HCT116 (cell line): Measurements from ENCODE around the gene ZNF625. TPM values are rescaled to one million over a fixed set of nuclear protein-coding genes. Genes with fewer than 3 reads are reported as not detected.

Experiments
- ATAC-seq: fragments of 200-7000 bp; cut with Tn5 transposase; 2 replicates; pipeline ENCODE4 v1.9.1; 2020; ENCODE audit warnings: mild to moderate bottlenecking, moderate library complexity
- BruUV-seq: library from RNA; stranded (reverse); fragments of 400-500 nt; replicated peaks from 2 replicates; lab custom pipeline; 2021; lab: Mats Ljungman, UMichigan
- CTCF ChIA-PET: fragments of 300-600 bp; sonication (Branson Sonifier 250); formaldehyde crosslinking; loops from one replicate; lab custom pipeline; 2021; ENCODE audit warnings: antibody characterized with exemption; lab: Charles Lee
- POLR2A ChIA-PET: fragments of 300-600, 350-600 bp; sonication (Branson Sonifier 250); formaldehyde crosslinking; loops from one replicate; lab custom pipeline; 2021; ENCODE audit warnings: antibody characterized with exemption; lab: Charles Lee
- RAD21 ChIA-PET, 2 experiments: fragments of 300-600 bp; sonication (Branson Sonifier 250); formaldehyde crosslinking; loops; one replicate each; lab custom pipeline; 2023; ENCODE audit warnings: low total read pairs in 2 of 2; ENCODE audit not compliant: uncharacterized antibody in 2 of 2, unreplicated experiment in 2 of 2, low non-redundant PET in 1 of 2; lab: Charles Lee
- DNase-seq: peaks from one replicate; pipeline ENCODE4 v3.0.0-alpha.2; 2010; ENCODE audit warnings: low read depth, low spot score
- H2AFZ ChIP-seq: fragments of 200-600 bp; shearing (Covaris generic), sonication (generic); 2 replicates; pipeline ENCODE4 v1.6.1; 2017; ENCODE audit warnings: low read depth, mixed run types, mixed read lengths, antibody characterized with exemption, low read length; ENCODE audit not compliant: poor library complexity, severe bottlenecking
- H3K27ac ChIP-seq: 2 replicates; pipeline ENCODE4 v1.5.1; 2012; ENCODE audit warnings: low read depth, low read length
- H3K27me3 ChIP-seq: fragments of 200-600 bp; sonication (generic); 2 replicates; pipeline ENCODE4 v1.6.1; 2016; ENCODE audit warnings: mixed run types, low read length, mixed read lengths; ENCODE audit not compliant: insufficient read depth
- H3K36me3 ChIP-seq, 2 experiments: fragments of 200-500 bp in 1 of 2; fragments of 200-600 bp in 1 of 2; sonication (Bioruptor generic) in 1 of 2; sonication (generic) in 1 of 2; 2 replicates each; pipeline versions ENCODE4 v1.5.1 to v1.6.1; 2014 to 2016; ENCODE audit warnings: low read length in 2 of 2, inconsistent platforms in 1 of 2, mixed read lengths in 1 of 2, mixed run types in 1 of 2; ENCODE audit not compliant: insufficient read depth in 2 of 2, control insufficient read depth in 1 of 2
- H3K4me1 ChIP-seq, 2 experiments: fragments of 200-600 bp in 1 of 2; sonication (generic) in 1 of 2; 2 replicates each; pipeline versions ENCODE4 v1.5.1 to v1.6.1; 2012 to 2017; ENCODE audit warnings: low read length in 2 of 2, inconsistent platforms in 1 of 2, mild to moderate bottlenecking in 1 of 2, mixed read lengths in 1 of 2, mixed run types in 1 of 2, moderate library complexity in 1 of 2; ENCODE audit not compliant: insufficient read depth in 2 of 2, control insufficient read depth in 1 of 2
- H3K4me2 ChIP-seq: fragments of 200-600 bp; sonication (generic); 2 replicates; pipeline ENCODE4 v1.6.1; 2017; ENCODE audit warnings: mixed run types, low read length, mixed read lengths
- H3K4me3 ChIP-seq, 2 experiments: fragments of 200-600 bp in 1 of 2; sonication (generic) in 1 of 2; replicated peaks in 1 of 2; 2 replicates each; pipeline ENCODE4 v1.5.1; 2011 to 2016; ENCODE audit warnings: low read length in 2 of 2, control low read depth in 1 of 2, low read depth in 1 of 2, mild to moderate bottlenecking in 1 of 2, mixed read lengths in 1 of 2, mixed run types in 1 of 2
- H3K79me2 ChIP-seq: fragments of 200-600 bp; sonication (generic); 2 replicates; pipeline ENCODE4 v1.6.1; 2017; ENCODE audit warnings: mild to moderate bottlenecking, mixed run types, low read length, moderate library complexity, mixed read lengths; ENCODE audit not compliant: insufficient read depth
- H3K9ac ChIP-seq: fragments of 200-600 bp; sonication (generic); 2 replicates; pipeline ENCODE4 v1.6.1; 2016; ENCODE audit warnings: low read length, mixed read lengths
- H3K9me2 ChIP-seq: fragments of 200-600 bp; sonication (generic), shearing (Covaris generic); 2 replicates; pipeline ENCODE4 v1.6.1; 2017; ENCODE audit warnings: mixed run types, mild to moderate bottlenecking, moderate library complexity; ENCODE audit not compliant: insufficient read depth
- H3K9me3 ChIP-seq, 2 experiments: fragments of 200-500 bp in 1 of 2; fragments of 200-600 bp in 1 of 2; sonication (Bioruptor generic) in 1 of 2; sonication (generic) in 1 of 2; 2 replicates each; pipeline ENCODE4 v1.6.1; 2014 to 2017; ENCODE audit warnings: low read length in 2 of 2, mixed read lengths in 2 of 2, inconsistent platforms in 1 of 2, low read depth in 1 of 2, mild to moderate bottlenecking in 1 of 2, mixed run types in 1 of 2, moderate library complexity in 1 of 2; ENCODE audit not compliant: control insufficient read depth in 1 of 2, insufficient read depth in 1 of 2
- H4K20me1 ChIP-seq: fragments of 200-600 bp; sonication (generic), shearing (Covaris generic); 2 replicates; pipeline ENCODE4 v1.6.1; 2017; ENCODE audit warnings: mixed run types, mild to moderate bottlenecking, moderate library complexity; ENCODE audit not compliant: insufficient read depth
- ATF3 ChIP-seq: IDR thresholded peaks from 2 replicates; pipeline ENCODE4 v1.6.1; 2012
- CBX3 ChIP-seq: IDR thresholded peaks from 2 replicates; pipeline ENCODE4 v1.6.1; 2012; ENCODE audit warnings: low read depth
- CTCF ChIP-seq, 3 experiments: fragments of 200-600 bp in 1 of 3; sonication (generic) in 1 of 3; IDR thresholded peaks in 2 of 3; conservative IDR thresholded peaks in 1 of 3; 2 replicates each; pipeline ENCODE4 v1.5.1; 2012 to 2017; ENCODE audit warnings: low read depth in 2 of 3, low read length in 2 of 3, antibody characterized with exemption in 1 of 3, borderline replicate concordance in 1 of 3, control low read depth in 1 of 3, mild to moderate bottlenecking in 1 of 3, mixed read lengths in 1 of 3, mixed run types in 1 of 3, moderate library complexity in 1 of 3; ENCODE audit not compliant: insufficient read depth in 1 of 3
- EGR1 ChIP-seq: IDR thresholded peaks from 2 replicates; pipeline ENCODE4 v1.6.1; 2012; ENCODE audit warnings: low read depth
- EZH2 ChIP-seq: fragments of 200-600 bp; sonication (generic); IDR thresholded peaks from 2 replicates; pipeline ENCODE4 v1.6.1; 2017; ENCODE audit warnings: antibody characterized with exemption, mixed run types
- FOSL1 ChIP-seq: IDR thresholded peaks from 2 replicates; pipeline ENCODE4 v1.6.1; 2012; ENCODE audit warnings: low read depth
- JUND ChIP-seq: IDR thresholded peaks from 2 replicates; pipeline ENCODE4 v1.6.1; 2012
- MAX ChIP-seq: IDR thresholded peaks from 2 replicates; pipeline ENCODE4 v1.6.1; 2012
- POLR2AphosphoS5 ChIP-seq: IDR thresholded peaks from 2 replicates; pipeline ENCODE4 v1.6.1; 2011; ENCODE audit warnings: mild to moderate bottlenecking, low read depth, low read length, moderate library complexity
- RAD21 ChIP-seq: IDR thresholded peaks from 2 replicates; pipeline ENCODE4 v1.6.1; 2012; ENCODE audit warnings: low read depth, mild to moderate bottlenecking
- REST ChIP-seq: IDR thresholded peaks from 2 replicates; pipeline ENCODE4 v1.6.1; 2012; ENCODE audit warnings: low read depth
- SP1 ChIP-seq: IDR thresholded peaks from 2 replicates; pipeline ENCODE4 v1.6.1; 2012; ENCODE audit warnings: low read depth
- SRF ChIP-seq: IDR thresholded peaks from 2 replicates; pipeline ENCODE4 v1.6.1; 2012; ENCODE audit warnings: low read depth
- TCF7L2 ChIP-seq: IDR thresholded peaks from 2 replicates; pipeline ENCODE4 v1.7.0; 2011; ENCODE audit warnings: borderline replicate concordance, inconsistent platforms; ENCODE audit not compliant: insufficient read depth, insufficient read length; ENCODE audit errors: extremely low read depth
- YY1 ChIP-seq: IDR thresholded peaks from 2 replicates; pipeline ENCODE4 v1.6.1; 2011; ENCODE audit warnings: low read length, low read depth, moderate library complexity, mild to moderate bottlenecking; ENCODE audit not compliant: insufficient replicate concordance; ENCODE audit errors: extremely low read depth
- ZBTB33 ChIP-seq: IDR thresholded peaks from 2 replicates; pipeline ENCODE4 v1.6.1; 2011; ENCODE audit warnings: mild to moderate bottlenecking, low read length, moderate library complexity; ENCODE audit not compliant: insufficient replicate concordance; ENCODE audit errors: extremely low read depth
- ZFX ChIP-seq: fragments of 450-650 bp; IDR thresholded peaks from 2 replicates; pipeline ENCODE4 v1.6.1; 2017
- intact Hi-C: fragments of 100-400 bp; cut with micrococcal nuclease; formaldehyde crosslinking; loops from 2 replicates; pipeline ENCODE4 v1.10.0; 2022
- total RNA-seq: library from RNA; stranded (reverse); gene quantifications from one replicate; pipeline ENCODE4 v1.2.1, GENCODE V29; 2021; ENCODE audit not compliant: unreplicated experiment

Gene ZNF625
- total RNA-seq, 1 experiment from 2014 or later = not detected

GRCh38 chr19:12113121-12113520 is 43.4 kb downstream of the ZNF625 start:
- no peak for TF ChIP-seq FOSL1
- TF ChIP-seq SP1 = no peak
- TF ChIP-seq EGR1 = no peak
- no peak for TF ChIP-seq RAD21
- TF ChIP-seq POLR2AphosphoS5 = no peak
- TF ChIP-seq YY1 = no peak
- no peak for TF ChIP-seq TCF7L2
- no peak for TF ChIP-seq ZBTB33
- no peak for TF ChIP-seq ATF3
- no peak for TF ChIP-seq MAX
- no peak for TF ChIP-seq CTCF (IDR thresholded peaks at IDR 0.05 in 2 of 3, conservative IDR thresholded peaks at IDR 0.05 in 1 of 3; ENCODE audit: borderline replicate concordance in 1 of 3, insufficient read depth in 1 of 3, low read depth in 2 of 3, low read length in 2 of 3)
- TF ChIP-seq SRF = no peak
- TF ChIP-seq EZH2 = no peak
- no peak for TF ChIP-seq ZFX
- no peak for TF ChIP-seq JUND
- no peak for TF ChIP-seq REST
- no peak for TF ChIP-seq CBX3
- no TSS peak for BruUV-seq
- Histone ChIP-seq H3K79me2 (no peaks in the 10 kb centered on the region), H3K9me2 (no peaks in the 10 kb centered on the region), H2AFZ (no peak overlapping the region), H3K9me3 (peaks cover 0 to 9% of the 10 kb centered on the region in 2 experiments; a peak in 2 of 4 replicates), H3K4me1 (no peaks in the 10 kb centered on the region), H3K36me3 (no peaks in the 10 kb centered on the region), H3K4me2 (no peak overlapping the region), H4K20me1 (no peaks in the 10 kb centered on the region), H3K9ac (no peak overlapping the region), H3K4me3 (no peak overlapping the region), H3K27me3 (no peaks in the 10 kb centered on the region), H3K27ac (no peak overlapping the region)
- DNase-seq (no peak), ATAC-seq (no peak)
- POLR2A ChIA-PET = no interaction called here
- CTCF ChIA-PET = no interaction called here
- intact Hi-C loops = no loop called here
- RAD21 ChIA-PET = no interaction called here
